RWPE2 (cell line): ENCODE results near the gene RPL14.
A peak's percentile ranks its signal among the peaks of the same experiment; 100 is the strongest.

Source experiments
- ATAC-seq: fragments of 200-7000 bp; cut with Tn5 transposase; 3 replicates; pipeline ENCODE4 v1.9.1; 2021; ENCODE audit warnings: low read depth
- DNase-seq: peaks from one replicate; pipeline ENCODE4 v3.0.0-alpha.2; 2020; ENCODE audit warnings: low spot score
- H3K27ac ChIP-seq: fragments of 450-650 bp; 2 replicates; pipeline ENCODE4 v1.5.1; 2017; ENCODE audit warnings: mild to moderate bottlenecking; ENCODE audit not compliant: poor library complexity, severe bottlenecking
- H3K27me3 ChIP-seq: fragments of 250-450 bp; sonication (Bioruptor Pico); 2 replicates; pipeline ENCODE4 v1.5.1; 2021; ENCODE audit warnings: mild to moderate bottlenecking, moderate library complexity; ENCODE audit not compliant: insufficient read depth, poor library complexity, severe bottlenecking
- H3K36me3 ChIP-seq: fragments of 250-450 bp; sonication (Bioruptor Pico); 2 replicates; pipeline ENCODE4 v1.5.1; 2020; ENCODE audit warnings: low read depth, mild to moderate bottlenecking, moderate library complexity
- H3K4me1 ChIP-seq: fragments of 250-450 bp; sonication (Bioruptor Pico); 2 replicates; pipeline ENCODE4 v1.5.1; 2021; ENCODE audit warnings: mild to moderate bottlenecking, moderate library complexity; ENCODE audit not compliant: insufficient read depth, poor library complexity, severe bottlenecking
- H3K4me3 ChIP-seq: fragments of 250-450 bp; sonication (Bioruptor Pico); 2 replicates; pipeline ENCODE4 v1.5.1; 2021; ENCODE audit warnings: mild to moderate bottlenecking, moderate library complexity; ENCODE audit not compliant: severe bottlenecking
- H3K9me3 ChIP-seq: fragments of 250-450 bp; sonication (Bioruptor Pico); 2 replicates; pipeline ENCODE4 v1.5.1; 2021; ENCODE audit warnings: mild to moderate bottlenecking, moderate library complexity; ENCODE audit not compliant: severe bottlenecking
- TF ChIP-seq, protein P1 (sequence below): fragments of 450-650 bp; IDR thresholded peaks from one replicate; pipeline ENCODE4 v1.5.1; 2017; ENCODE audit warnings: mild to moderate bottlenecking, moderate library complexity; ENCODE audit not compliant: poor library complexity, severe bottlenecking

RPL14 gene

DNA sequence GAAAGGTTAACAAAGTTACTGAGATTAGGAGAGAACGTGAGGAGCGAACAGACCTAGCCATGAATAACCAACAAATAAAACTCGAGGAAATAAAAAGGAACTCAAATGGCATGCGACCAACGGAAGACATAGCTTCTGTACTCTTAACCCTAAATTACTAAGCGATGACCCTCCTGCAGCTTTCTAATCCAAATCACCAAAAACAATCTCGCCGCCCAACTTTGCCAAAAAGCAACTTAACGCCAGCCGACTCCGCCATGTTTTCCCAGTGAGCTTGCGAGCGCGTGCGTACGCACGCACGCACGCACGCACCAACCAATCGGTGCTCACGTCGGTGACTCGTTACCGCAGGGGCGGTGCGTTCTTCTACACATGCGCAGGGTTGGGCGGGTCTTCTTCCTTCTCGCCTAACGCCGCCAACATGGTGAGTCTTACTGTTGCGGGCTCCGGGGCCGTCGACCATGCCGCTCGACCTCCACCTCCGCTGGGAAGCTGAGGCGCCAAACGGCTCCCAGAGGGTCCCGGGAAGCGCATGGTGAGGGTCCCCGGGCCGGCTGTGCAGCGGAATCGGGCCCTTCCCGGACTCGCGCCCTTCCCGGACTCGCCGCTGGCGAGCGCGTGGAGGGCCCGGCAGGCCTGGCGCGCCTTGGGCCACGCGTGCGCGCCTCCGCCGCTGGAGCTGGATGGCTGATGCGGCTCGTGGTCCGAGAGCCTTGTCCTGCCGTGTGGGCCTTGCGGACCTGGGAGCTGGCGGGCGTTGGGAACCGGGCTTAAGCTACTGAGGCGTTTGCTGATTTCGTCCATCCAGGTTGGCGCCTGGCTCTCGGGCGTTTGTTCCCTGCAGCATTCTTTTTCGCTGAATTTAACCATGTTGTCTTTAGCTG, at the start of gene RPL14:
TSS of gene RPL14 (plus strand) at position 400 of the 884 bp plus-strand sequence. CDS start at position 533, 133 bp downstream.
- no peaks in the 10 kb centered on the region for H3K27me3 ChIP-seq
- H3K9me3 ChIP-seq, result no peaks in the 10 kb centered on the region
- DNase-seq (peak; percentile 95), ATAC-seq (peak; percentile 75)
- peaks cover 44% of the 10 kb centered on the region for H3K36me3 ChIP-seq
- H3K4me1 ChIP-seq, result peaks cover 13% of the 10 kb centered on the region
- H3K4me3 ChIP-seq, result peak within 1 kb of the TSS; percentile 66
- peak within 1 kb of the TSS; percentile 63 for H3K27ac ChIP-seq
- TF ChIP-seq, protein P1, sequence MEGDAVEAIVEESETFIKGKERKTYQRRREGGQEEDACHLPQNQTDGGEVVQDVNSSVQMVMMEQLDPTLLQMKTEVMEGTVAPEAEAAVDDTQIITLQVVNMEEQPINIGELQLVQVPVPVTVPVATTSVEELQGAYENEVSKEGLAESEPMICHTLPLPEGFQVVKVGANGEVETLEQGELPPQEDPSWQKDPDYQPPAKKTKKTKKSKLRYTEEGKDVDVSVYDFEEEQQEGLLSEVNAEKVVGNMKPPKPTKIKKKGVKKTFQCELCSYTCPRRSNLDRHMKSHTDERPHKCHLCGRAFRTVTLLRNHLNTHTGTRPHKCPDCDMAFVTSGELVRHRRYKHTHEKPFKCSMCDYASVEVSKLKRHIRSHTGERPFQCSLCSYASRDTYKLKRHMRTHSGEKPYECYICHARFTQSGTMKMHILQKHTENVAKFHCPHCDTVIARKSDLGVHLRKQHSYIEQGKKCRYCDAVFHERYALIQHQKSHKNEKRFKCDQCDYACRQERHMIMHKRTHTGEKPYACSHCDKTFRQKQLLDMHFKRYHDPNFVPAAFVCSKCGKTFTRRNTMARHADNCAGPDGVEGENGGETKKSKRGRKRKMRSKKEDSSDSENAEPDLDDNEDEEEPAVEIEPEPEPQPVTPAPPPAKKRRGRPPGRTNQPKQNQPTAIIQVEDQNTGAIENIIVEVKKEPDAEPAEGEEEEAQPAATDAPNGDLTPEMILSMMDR, result no peak

DNA sequence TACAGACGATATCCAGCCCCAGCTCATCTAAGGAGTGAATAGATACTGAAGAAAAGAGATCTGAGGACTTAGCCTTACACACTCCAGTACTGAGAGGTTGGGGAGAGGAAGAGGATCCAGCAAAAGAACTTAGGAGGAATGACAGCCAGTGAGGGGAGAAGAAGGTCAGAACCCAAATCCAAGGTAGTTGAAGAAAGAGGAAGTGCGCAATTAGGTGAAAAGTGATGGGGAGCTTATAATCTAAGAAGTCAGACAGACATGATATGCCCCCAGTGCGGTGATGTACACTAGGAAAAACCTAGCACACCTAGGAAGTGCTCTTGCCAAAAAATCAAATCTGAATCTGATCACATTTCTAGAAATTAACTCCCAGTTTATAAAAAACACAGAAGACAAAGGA, 49.5 kb upstream of the RPL14 start:
- TF ChIP-seq, protein P1, result no peak
- DNase-seq (no peak), ATAC-seq (no peak)
- no peaks in the 10 kb centered on the region for H3K36me3 ChIP-seq
- H3K27me3 ChIP-seq, result no peaks in the 10 kb centered on the region
- H3K9me3 ChIP-seq, result no peaks in the 10 kb centered on the region
- H3K4me3 ChIP-seq, result no peak overlapping the region
- no peak overlapping the region for H3K27ac ChIP-seq
- no peaks in the 10 kb centered on the region for H3K4me1 ChIP-seq

DNA sequence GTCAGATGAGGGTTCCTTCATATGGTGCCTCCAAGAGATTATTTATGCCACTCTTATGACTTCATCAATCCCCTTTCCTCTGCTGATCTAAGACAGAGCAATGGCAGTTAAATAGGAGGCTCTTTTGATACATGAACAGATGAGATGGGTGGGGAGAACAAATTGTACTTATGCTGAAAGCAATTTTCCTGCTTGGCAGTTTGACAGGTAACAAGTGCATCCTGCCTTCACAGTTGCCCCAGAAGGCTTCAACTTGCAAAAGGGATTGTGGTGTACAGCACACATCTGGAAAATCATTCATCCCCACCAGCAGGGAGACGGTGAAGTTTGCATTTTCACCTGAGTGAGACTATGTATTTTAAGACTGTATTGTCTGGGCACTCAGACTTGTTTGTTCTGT, 42.9 kb upstream of the RPL14 start:
- no peaks in the 10 kb centered on the region for H3K27me3 ChIP-seq
- H3K36me3 ChIP-seq, result no peaks in the 10 kb centered on the region
- DNase-seq (no peak), ATAC-seq (no peak)
- H3K27ac ChIP-seq, result no peak overlapping the region
- TF ChIP-seq, protein P1, result no peak
- H3K9me3 ChIP-seq, result no peaks in the 10 kb centered on the region
- H3K4me1 ChIP-seq, result peaks cover 16% of the 10 kb centered on the region
- no peak overlapping the region for H3K4me3 ChIP-seq

DNA sequence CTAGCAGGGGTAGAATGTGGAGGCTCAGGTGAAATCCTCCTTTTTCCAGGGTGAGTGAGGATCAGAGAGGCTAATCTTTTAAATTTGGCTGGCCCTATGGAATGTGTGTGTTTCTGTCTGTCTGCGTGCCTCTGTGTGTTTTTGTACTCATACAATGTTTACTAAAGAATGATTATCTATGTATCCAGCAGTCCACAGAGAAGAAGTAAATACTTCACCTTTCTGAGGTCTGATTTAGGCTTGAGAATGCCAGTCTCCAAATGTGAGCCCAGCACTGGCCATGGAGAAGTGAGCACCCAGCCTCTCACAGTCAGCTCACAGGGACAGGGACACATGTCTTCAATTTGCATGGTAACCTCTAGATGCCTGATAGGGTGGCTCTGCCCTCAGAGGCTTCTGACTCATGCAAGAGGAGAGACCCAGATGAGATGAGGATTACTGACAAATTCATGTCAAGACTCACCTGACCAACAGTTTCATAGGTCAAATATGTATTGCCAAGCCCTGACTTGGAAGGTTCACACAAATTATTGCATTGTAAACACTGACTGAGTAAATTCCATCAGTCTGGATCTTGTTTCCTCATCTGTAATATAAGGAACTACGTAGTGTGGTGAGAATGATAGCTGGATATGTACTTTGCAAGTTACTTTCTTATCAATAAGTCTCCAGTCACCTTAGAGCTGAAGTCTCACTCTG, 39.1 kb upstream of the RPL14 start:
- ATAC-seq (peak; percentile 97), DNase-seq (no peak)
- Histone ChIP-seq H3K27ac (peak overlapping the region; percentile 37), H3K4me1 (peaks cover 16% of the 10 kb centered on the region), H3K9me3 (no peaks in the 10 kb centered on the region), H3K4me3 (no peak overlapping the region), H3K27me3 (no peaks in the 10 kb centered on the region), H3K36me3 (no peaks in the 10 kb centered on the region)
- TF ChIP-seq, protein P1, result no peak
